Endothelial cell of umbilical vein (primary cell): Measurements from ENCODE around the gene SEMA4D. TPM values are rescaled to one million over a fixed set of nuclear protein-coding genes. Genes with fewer than 3 reads are reported as not detected.
A peak's percentile ranks its signal among the peaks of the same experiment; 100 is the strongest.

ENCODE experiments used
- BruUV-seq: library from RNA; stranded (reverse); fragments of 400-500 nt; replicated peaks from 2 replicates; lab custom pipeline; 2021; lab: Mats Ljungman, UMichigan
- CTCF ChIA-PET: fragments of 300-600, 350-600 bp; sonication (Branson Sonifier 250); formaldehyde crosslinking; loops from one replicate; lab custom pipeline; 2021; ENCODE audit warnings: antibody characterized with exemption, inconsistent platforms; lab: Charles Lee
- POLR2A ChIA-PET: fragments of 300-600, 350-600 bp; sonication (Branson Sonifier 250); formaldehyde crosslinking; loops from one replicate; lab custom pipeline; 2021; ENCODE audit warnings: antibody characterized with exemption, inconsistent platforms; lab: Charles Lee
- DNase-seq: peaks from one replicate; pipeline ENCODE4 v3.0.0-alpha.2; 2011; ENCODE audit warnings: low read depth, low spot score
- FAIRE-seq: peaks from 2 replicates; lab custom pipeline; 2011; peaks lifted over from hg19 to GRCh38; lab: Jason Lieb, UNC
- H2AFZ ChIP-seq: 2 replicates; pipeline ENCODE4 v1.6.0; 2012; ENCODE audit warnings: low read depth, low read length, control low read depth, inconsistent platforms
- H3K27ac ChIP-seq: 2 replicates; pipeline ENCODE4 v1.5.1; 2011; ENCODE audit warnings: low read depth, mild to moderate bottlenecking, control low read depth, low read length, moderate library complexity; ENCODE audit not compliant: insufficient read depth
- H3K27me3 ChIP-seq, 2 experiments: 2 replicates each; pipeline versions ENCODE4 v1.6.0 to v1.6.1; 2011; ENCODE audit warnings: low read length in 2 of 2, mixed read lengths in 1 of 2; ENCODE audit not compliant: control insufficient read depth in 2 of 2, insufficient read depth in 2 of 2
- H3K36me3 ChIP-seq, 2 experiments: 2 replicates in 1 of 2; 3 replicates in 1 of 2; pipeline ENCODE4 v1.5.1; 2011; ENCODE audit warnings: low read length in 2 of 2, mild to moderate bottlenecking in 1 of 2, moderate library complexity in 1 of 2; ENCODE audit not compliant: control insufficient read depth in 2 of 2, insufficient read depth in 2 of 2; ENCODE audit errors: extremely low read depth in 1 of 2
- H3K4me1 ChIP-seq: 3 replicates; pipeline ENCODE4 v1.5.1; 2011; ENCODE audit warnings: mild to moderate bottlenecking, low read length; ENCODE audit not compliant: control insufficient read depth, insufficient read depth; ENCODE audit errors: extremely low read depth
- H3K4me2 ChIP-seq: 2 replicates; pipeline ENCODE4 v1.6.1; 2011; ENCODE audit warnings: low read length, control low read depth, mixed read lengths; ENCODE audit not compliant: insufficient read depth
- H3K4me3 ChIP-seq, 3 experiments: fragments of 200-600 bp in 1 of 3; sonication (generic), shearing (Covaris generic) in 1 of 3; replicated peaks in 1 of 3; 2 replicates each; pipeline ENCODE4 v1.5.1; 2011 to 2016; ENCODE audit warnings: control low read depth in 3 of 3, low read length in 3 of 3, mild to moderate bottlenecking in 2 of 3, inconsistent platforms in 1 of 3, low read depth in 1 of 3, moderate library complexity in 1 of 3; ENCODE audit not compliant: insufficient read depth in 1 of 3
- H3K79me2 ChIP-seq: 2 replicates; pipeline ENCODE4 v1.6.0; 2012; ENCODE audit warnings: low read length, inconsistent platforms; ENCODE audit not compliant: control insufficient read depth, insufficient read depth
- H3K9ac ChIP-seq: replicated peaks from 2 replicates; pipeline ENCODE3; 2011; ENCODE audit warnings: low read length, control low read depth; ENCODE audit not compliant: insufficient read depth; ENCODE audit errors: extremely low read depth
- H3K9me1 ChIP-seq: replicated peaks from 3 replicates; pipeline ENCODE4 v1.6.0; 2011; ENCODE audit warnings: mild to moderate bottlenecking, low read length; ENCODE audit not compliant: control insufficient read depth, insufficient read depth; ENCODE audit errors: extremely low read depth
- H3K9me3 ChIP-seq: replicated peaks from 2 replicates; pipeline ENCODE4 v1.5.1; 2012; ENCODE audit warnings: low read length, inconsistent platforms; ENCODE audit not compliant: control insufficient read depth, insufficient read depth
- H4K20me1 ChIP-seq: replicated peaks from 2 replicates; pipeline ENCODE3; 2011; ENCODE audit warnings: mild to moderate bottlenecking, low read length; ENCODE audit not compliant: control insufficient read depth, insufficient read depth; ENCODE audit errors: extremely low read depth
- CTCF ChIP-seq, 2 donors: IDR thresholded peaks; 1 replicate in 1 of 2; 2 replicates in 1 of 2; pipeline ENCODE4 v1.5.1; 2011; ENCODE audit warnings: low read length in 2 of 2, mild to moderate bottlenecking in 2 of 2, moderate library complexity in 2 of 2, control low read depth in 1 of 2, inconsistent platforms in 1 of 2, low read depth in 1 of 2; ENCODE audit not compliant: insufficient read depth in 1 of 2; ENCODE audit errors: extremely low read depth in 1 of 2
- EZH2 ChIP-seq: IDR thresholded peaks from 2 replicates; pipeline ENCODE4 v1.6.1; 2012; ENCODE audit warnings: borderline replicate concordance, low read depth, mild to moderate bottlenecking, moderate library complexity, low read length, inconsistent platforms; ENCODE audit not compliant: severe bottlenecking
- FOS ChIP-seq: IDR thresholded peaks from 2 replicates; pipeline ENCODE4 v1.6.1; 2011; ENCODE audit warnings: mild to moderate bottlenecking, low read length, moderate library complexity, borderline replicate concordance; ENCODE audit not compliant: insufficient read depth
- JUN ChIP-seq: IDR thresholded peaks from 2 replicates; pipeline ENCODE4 v1.6.1; 2011; ENCODE audit warnings: borderline replicate concordance, low read depth; ENCODE audit not compliant: insufficient read length, insufficient read depth
- MAX ChIP-seq: IDR thresholded peaks from 2 replicates; pipeline ENCODE4 v1.6.1; 2011; ENCODE audit not compliant: insufficient read depth, insufficient read length
- MYC ChIP-seq: IDR thresholded peaks from one replicate; pipeline ENCODE4 v1.6.1; 2011; ENCODE audit warnings: mild to moderate bottlenecking, low read depth, low read length
- POLR2AphosphoS5 ChIP-seq: IDR thresholded peaks from 2 replicates; pipeline ENCODE4 v1.6.1; 2012; ENCODE audit warnings: low read depth, mild to moderate bottlenecking, control low read depth, low read length, moderate library complexity; ENCODE audit not compliant: insufficient read depth
- dilution Hi-C: fragments of 300-500 bp; cut with MboI; formaldehyde crosslinking; loops from one replicate; pipeline ENCODE4 v1.15.0; 2019; ENCODE audit warnings: low sequenced_read_pairs; ENCODE audit not compliant: extremely low pct_ligation_motif_present
- intact Hi-C: fragments of 100-400 bp; cut with micrococcal nuclease; formaldehyde crosslinking; loops from one replicate; pipeline ENCODE4 v1.10.0; 2022
- polyA plus RNA-seq, 4 experiments: library from polyadenylated mRNA; depleted of rRNA in 3 of 4; stranded (reverse) in 3 of 4; unstranded in 1 of 4; fragments of >200 nt; gene quantifications; 2 replicates each; pipeline versions ENCODE4 v1.2.1 to v1.2.3, GENCODE V29; 2011 to 2012; ENCODE audit warnings: missing spikeins in 1 of 4
- total RNA-seq: library from RNA; stranded (reverse); gene quantifications from 2 replicates; pipeline ENCODE4 v1.2.3, GENCODE V29; 2021

The SEMA4D gene
- total and polyA plus RNA-seq, 2 donors (not counting 3 experiments of a cell fraction or from before 2014, with no cell fraction given), result 3.9 to 15.7 TPM

GRCh38 chr9:89525446-89526374, 27.8 kb upstream of the SEMA4D start:
- dilution Hi-C loops, result no loop called here
- H3K9me1 ChIP-seq, result no peaks in the 10 kb centered on the region
- TF ChIP-seq JUN (no peak), CTCF (IDR thresholded peaks at IDR 0.05; ENCODE audit: extremely low read depth in 1 of 2, insufficient read depth in 1 of 2, low read depth in 1 of 2, low read length in 2 of 2) (no peak), POLR2AphosphoS5 (no peak), EZH2 (no peak), MYC (no peak), FOS (no peak), MAX (no peak)
- CTCF ChIA-PET, result interaction anchor here (1.2 to 4.7 kb wide), 2 partner anchors 23 kb away, joined by 3 to 29 read pairs; no protein-coding TSS in a partner anchor
- no peaks in the 10 kb centered on the region for H4K20me1 ChIP-seq
- no peaks in the 10 kb centered on the region for H3K9me3 ChIP-seq
- BruUV-seq, result no TSS peak
- H3K79me2 ChIP-seq, result no peaks in the 10 kb centered on the region
- peak overlapping the region; percentile 58 for H2AFZ ChIP-seq
- H3K4me3 ChIP-seq, result no peak overlapping the region
- H3K36me3 ChIP-seq, result no peaks in the 10 kb centered on the region
- H3K4me2 ChIP-seq, result no peak overlapping the region
- no peak overlapping the region for H3K27ac ChIP-seq
- intact Hi-C loops, result no loop called here
- H3K9ac ChIP-seq, result no peak overlapping the region
- FAIRE-seq, result no peak
- DNase-seq, result no peak
- POLR2A ChIA-PET, result no interaction called here
- H3K27me3 ChIP-seq, result no peaks in the 10 kb centered on the region
- peaks cover 18% of the 10 kb centered on the region for H3K4me1 ChIP-seq
